ENCODE measurements around the gene GRM8.

The GRM8 gene

DNA sequence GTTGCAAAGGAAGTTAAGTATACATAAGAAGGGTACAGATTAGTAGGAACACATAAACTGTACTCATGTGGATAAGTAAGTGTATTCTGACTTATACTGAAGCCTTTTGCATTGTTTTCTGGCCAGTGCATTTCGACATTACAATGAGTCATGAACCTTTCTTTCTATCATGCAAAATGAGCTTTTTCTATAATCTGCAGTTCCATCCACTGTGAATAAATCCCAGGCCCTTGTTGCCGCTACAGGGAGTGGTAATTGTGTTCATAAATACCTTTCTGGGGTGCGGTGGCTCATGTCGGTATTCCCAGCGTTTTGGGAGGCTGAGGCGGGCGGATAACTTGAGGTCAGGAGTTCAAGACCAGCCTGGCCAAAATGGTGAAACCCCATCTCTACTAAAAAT is 858.3 kb downstream of the GRM8 start:
- TF ChIP-seq, protein P1, sequence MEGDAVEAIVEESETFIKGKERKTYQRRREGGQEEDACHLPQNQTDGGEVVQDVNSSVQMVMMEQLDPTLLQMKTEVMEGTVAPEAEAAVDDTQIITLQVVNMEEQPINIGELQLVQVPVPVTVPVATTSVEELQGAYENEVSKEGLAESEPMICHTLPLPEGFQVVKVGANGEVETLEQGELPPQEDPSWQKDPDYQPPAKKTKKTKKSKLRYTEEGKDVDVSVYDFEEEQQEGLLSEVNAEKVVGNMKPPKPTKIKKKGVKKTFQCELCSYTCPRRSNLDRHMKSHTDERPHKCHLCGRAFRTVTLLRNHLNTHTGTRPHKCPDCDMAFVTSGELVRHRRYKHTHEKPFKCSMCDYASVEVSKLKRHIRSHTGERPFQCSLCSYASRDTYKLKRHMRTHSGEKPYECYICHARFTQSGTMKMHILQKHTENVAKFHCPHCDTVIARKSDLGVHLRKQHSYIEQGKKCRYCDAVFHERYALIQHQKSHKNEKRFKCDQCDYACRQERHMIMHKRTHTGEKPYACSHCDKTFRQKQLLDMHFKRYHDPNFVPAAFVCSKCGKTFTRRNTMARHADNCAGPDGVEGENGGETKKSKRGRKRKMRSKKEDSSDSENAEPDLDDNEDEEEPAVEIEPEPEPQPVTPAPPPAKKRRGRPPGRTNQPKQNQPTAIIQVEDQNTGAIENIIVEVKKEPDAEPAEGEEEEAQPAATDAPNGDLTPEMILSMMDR (IDR thresholded peaks at IDR 0.05; ENCODE audit: low read depth, low read length, missing control alignments) = no peak
- in situ Hi-C loops (cut with HindIII; ENCODE audit: low sequenced_read_pairs) = no loop called here
- no peak for DNase-seq (ENCODE audit: low read depth)
- no peak overlapping the region for H3K4me3 ChIP-seq (ENCODE audit: low read depth, low read length)

Data from astrocyte of the cerebellum (primary cell).